Measurements from ENCODE around the gene DUSP28.
A peak's percentile ranks its signal among the peaks of the same experiment; 100 is the strongest.

The DUSP28 gene

GRCh38 chr2:240593703-240594451, 33.7 kb downstream of the DUSP28 start:
- TF ChIP-seq REST (IDR thresholded peaks at IDR 0.05; ENCODE audit: low read depth) (no peak), TAF1 (IDR thresholded peaks at IDR 0.05; ENCODE audit: low read depth) (no peak), TCF12 (IDR thresholded peaks at IDR 0.05; ENCODE audit: low read depth) (no peak), ZBTB7A (IDR thresholded peaks at IDR 0.05; ENCODE audit: low read depth) (no peak), YY1 (IDR thresholded peaks at IDR 0.05; ENCODE audit: low read depth) (no peak), CEBPB (IDR thresholded peaks at IDR 0.05) (no peak), EP300 (IDR thresholded peaks at IDR 0.05; ENCODE audit: borderline replicate concordance) (no peak), EGR1 (IDR thresholded peaks at IDR 0.05) (no peak), TEAD4 (IDR thresholded peaks at IDR 0.05) (no peak), RAD21 (IDR thresholded peaks at IDR 0.05; ENCODE audit: low read depth) (no peak), NFIC (IDR thresholded peaks at IDR 0.05) (no peak), CREB1 (IDR thresholded peaks at IDR 0.05; ENCODE audit: low read depth) (no peak), MAX (IDR thresholded peaks at IDR 0.05) (no peak), USF1 (IDR thresholded peaks at IDR 0.05) (no peak), FOXM1 (IDR thresholded peaks at IDR 0.05; ENCODE audit: borderline replicate concordance, low read depth) (no peak)

- TF ChIP-seq USF1 (IDR thresholded peaks at IDR 0.05) (no peak), ZBTB7A (IDR thresholded peaks at IDR 0.05; ENCODE audit: low read depth) (no peak), TEAD4 (IDR thresholded peaks at IDR 0.05) (no peak), RAD21 (IDR thresholded peaks at IDR 0.05; ENCODE audit: low read depth) (no peak), EP300 (IDR thresholded peaks at IDR 0.05; ENCODE audit: borderline replicate concordance) (no peak), TAF1 (IDR thresholded peaks at IDR 0.05; ENCODE audit: low read depth) (no peak), CREB1 (IDR thresholded peaks at IDR 0.05; ENCODE audit: low read depth) (no peak), MAX (IDR thresholded peaks at IDR 0.05) (no peak), TCF12 (IDR thresholded peaks at IDR 0.05; ENCODE audit: low read depth) (no peak), REST (IDR thresholded peaks at IDR 0.05; ENCODE audit: low read depth) (no peak), EGR1 (IDR thresholded peaks at IDR 0.05) (no peak)
These were observed 34.6 kb downstream of the DUSP28 start for GRCh38 chr2:240594511-240595380.

- no peak for TF ChIP-seq MAX (IDR thresholded peaks at IDR 0.05)
- TF ChIP-seq USF1 (IDR thresholded peaks at IDR 0.05) = no peak
- peak; percentile 29; the same call in 1 of the 2 replicates for TF ChIP-seq RAD21 (IDR thresholded peaks at IDR 0.05; ENCODE audit: low read depth)
These were observed 35.4 kb downstream of the DUSP28 start for GRCh38 chr2:240595381-240596079.

GRCh38 chr2:240596080-240596460, 35.9 kb downstream of the DUSP28 start:
- TF ChIP-seq RAD21 (IDR thresholded peaks at IDR 0.05; ENCODE audit: low read depth) = no peak
- no peak for TF ChIP-seq TCF12 (IDR thresholded peaks at IDR 0.05; ENCODE audit: low read depth)

GRCh38 chr2:240596491-240596931, 36.4 kb downstream of the DUSP28 start:
- TF ChIP-seq ZBTB7A (IDR thresholded peaks at IDR 0.05; ENCODE audit: low read depth) (no peak), EP300 (IDR thresholded peaks at IDR 0.05; ENCODE audit: borderline replicate concordance) (no peak), YY1 (IDR thresholded peaks at IDR 0.05; ENCODE audit: low read depth) (no peak), RAD21 (IDR thresholded peaks at IDR 0.05; ENCODE audit: low read depth) (no peak), TCF12 (IDR thresholded peaks at IDR 0.05; ENCODE audit: low read depth) (no peak), EGR1 (IDR thresholded peaks at IDR 0.05) (no peak), NFIC (IDR thresholded peaks at IDR 0.05) (no peak), TEAD4 (IDR thresholded peaks at IDR 0.05) (no peak), REST (IDR thresholded peaks at IDR 0.05; ENCODE audit: low read depth) (no peak), USF1 (IDR thresholded peaks at IDR 0.05) (no peak)
